OCI-LY7 (cell line): ENCODE data around the gene MARCHF4.

Experiments
- EZH2phosphoT487 ChIP-seq: fragments of 200-600 bp; sonication (generic); IDR thresholded peaks from 2 replicates; pipeline ENCODE4 v1.6.1; 2018; ENCODE audit warnings: low read depth, borderline replicate concordance, mild to moderate bottlenecking, mixed run types, antibody characterized with exemption, low read length, moderate library complexity, mixed read lengths
- TF ChIP-seq, protein P1 (sequence below): fragments of 200-600 bp; sonication (generic); conservative IDR thresholded peaks from 2 replicates; pipeline ENCODE4 v1.5.1; 2014; ENCODE audit warnings: mild to moderate bottlenecking, antibody characterized with exemption, low read length, moderate library complexity, mixed read lengths

GRCh38 chr2:216327447-216327935, 44.8 kb downstream of the MARCHF4 start:
- TF ChIP-seq, protein P1, sequence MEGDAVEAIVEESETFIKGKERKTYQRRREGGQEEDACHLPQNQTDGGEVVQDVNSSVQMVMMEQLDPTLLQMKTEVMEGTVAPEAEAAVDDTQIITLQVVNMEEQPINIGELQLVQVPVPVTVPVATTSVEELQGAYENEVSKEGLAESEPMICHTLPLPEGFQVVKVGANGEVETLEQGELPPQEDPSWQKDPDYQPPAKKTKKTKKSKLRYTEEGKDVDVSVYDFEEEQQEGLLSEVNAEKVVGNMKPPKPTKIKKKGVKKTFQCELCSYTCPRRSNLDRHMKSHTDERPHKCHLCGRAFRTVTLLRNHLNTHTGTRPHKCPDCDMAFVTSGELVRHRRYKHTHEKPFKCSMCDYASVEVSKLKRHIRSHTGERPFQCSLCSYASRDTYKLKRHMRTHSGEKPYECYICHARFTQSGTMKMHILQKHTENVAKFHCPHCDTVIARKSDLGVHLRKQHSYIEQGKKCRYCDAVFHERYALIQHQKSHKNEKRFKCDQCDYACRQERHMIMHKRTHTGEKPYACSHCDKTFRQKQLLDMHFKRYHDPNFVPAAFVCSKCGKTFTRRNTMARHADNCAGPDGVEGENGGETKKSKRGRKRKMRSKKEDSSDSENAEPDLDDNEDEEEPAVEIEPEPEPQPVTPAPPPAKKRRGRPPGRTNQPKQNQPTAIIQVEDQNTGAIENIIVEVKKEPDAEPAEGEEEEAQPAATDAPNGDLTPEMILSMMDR: no peak
- TF ChIP-seq EZH2phosphoT487: no peak
